Measurements from ENCODE around the gene TMPRSS7.
"Not testable (repeated sequence)": the region's sequence is repeated elsewhere in the genome, so short reads cannot be mapped to it uniquely, and the experiment has no call there.

TMPRSS7 gene

DNA sequence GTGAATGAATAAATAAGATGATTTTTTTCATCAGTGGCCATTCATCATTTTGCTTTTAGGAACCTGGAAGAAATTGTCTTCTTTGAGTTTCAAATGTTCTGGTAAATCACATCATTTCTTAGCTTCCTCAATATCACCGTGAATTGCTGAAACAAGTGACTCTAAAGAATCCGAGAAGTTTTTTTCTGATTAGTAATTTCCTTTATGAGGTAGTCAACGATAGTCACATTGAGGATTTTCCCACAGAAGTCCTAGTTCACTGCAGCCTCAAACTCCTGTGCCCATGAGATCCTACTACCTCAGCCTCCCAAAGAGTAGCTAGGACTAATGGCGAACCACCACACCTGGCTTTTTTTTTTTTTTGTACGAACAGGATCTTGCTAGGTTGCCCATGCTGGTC, 3.6 kb upstream of the TMPRSS7 start:
- no peak overlapping the region for H3K27ac ChIP-seq (replicated peaks; ENCODE audit: low read length)
- peaks cover 2 to 6% of the 10 kb centered on the region in 2 donors for H3K9me3 ChIP-seq (replicated peaks in 1 of 2; ENCODE audit: control insufficient read depth in 2 of 2, insufficient read depth in 1 of 2, low read depth in 1 of 2, low read length in 2 of 2)
- no peak overlapping the region for H4K8ac ChIP-seq (ENCODE audit: low read depth, low read length)
- H2BK5ac ChIP-seq (ENCODE audit: low read length) = no peak overlapping the region
- no peak overlapping the region for H3K9ac ChIP-seq (ENCODE audit: low read depth, low read length, poor library complexity)
- no CpG with 5 or more reads among the region's 5 CpGs for WGBS, 2 donors (ENCODE audit: extremely low coverage in 2 of 2, insufficient read length in 2 of 2, insufficient replicate concordance in 1 of 2)
- no peak overlapping the region for H3K18ac ChIP-seq (ENCODE audit: low read length)
- no peaks in the 10 kb centered on the region for H3K27me3 ChIP-seq (ENCODE audit: control insufficient read depth in 3 of 3, insufficient read depth in 3 of 3, low read depth in 1 of 3, low read length in 3 of 3)
- no peak overlapping the region for H3K4me2 ChIP-seq (ENCODE audit: insufficient read depth, low read length, poor library complexity, severe bottlenecking)
- H3K14ac ChIP-seq (ENCODE audit: low read length) = no peak overlapping the region
- H2AFZ ChIP-seq (ENCODE audit: low read length) = no peak overlapping the region
- peaks cover 0 to 7% of the 10 kb centered on the region in 2 donors for H3K4me1 ChIP-seq (ENCODE audit: control insufficient read depth in 2 of 2, insufficient read depth in 1 of 2, low read depth in 1 of 2, low read length in 2 of 2)
- no peaks in the 10 kb centered on the region for H3K79me1 ChIP-seq (ENCODE audit: low read depth, low read length)
- no peak for DNase-seq (ENCODE audit: low spot score)
- no peak overlapping the region for H2BK15ac ChIP-seq (ENCODE audit: low read length)
- H3K4ac ChIP-seq (ENCODE audit: low read length) = no peak overlapping the region
- no peak overlapping the region for H2BK12ac ChIP-seq (ENCODE audit: low read length)
- H4K91ac ChIP-seq (ENCODE audit: low read depth, low read length, poor library complexity) = no peak overlapping the region
- no peak overlapping the region for H2BK120ac ChIP-seq (ENCODE audit: low read depth, low read length)
- no peak overlapping the region for H3K4me3 ChIP-seq (ENCODE audit: low read length in 2 of 2)
- no peak overlapping the region for H2AK5ac ChIP-seq (ENCODE audit: low read depth, low read length)
- H3K23ac ChIP-seq (ENCODE audit: low read depth, low read length, poor library complexity) = no peak overlapping the region
- H3K36me3 ChIP-seq (replicated peaks in 1 of 2; ENCODE audit: control insufficient read depth in 2 of 2, insufficient read depth in 2 of 2, low read length in 2 of 2) = no peaks in the 10 kb centered on the region

GRCh38 chr3:112032098-112032731, 2.3 kb upstream of the TMPRSS7 start:
- Histone ChIP-seq H3K4me3 (ENCODE audit: low read length in 2 of 2) (no peak overlapping the region), H3K9ac (ENCODE audit: low read depth, low read length, poor library complexity) (no peak overlapping the region), H3K4ac (ENCODE audit: low read length) (no peak overlapping the region), H4K8ac (ENCODE audit: low read depth, low read length) (no peak overlapping the region), H3K4me2 (ENCODE audit: insufficient read depth, low read length, poor library complexity, severe bottlenecking) (no peak overlapping the region), H3K23ac (ENCODE audit: low read depth, low read length, poor library complexity) (no peak overlapping the region), H3K18ac (ENCODE audit: low read length) (no peak overlapping the region), H3K27ac (replicated peaks; ENCODE audit: low read length) (no peak overlapping the region), H3K79me1 (ENCODE audit: low read depth, low read length) (no peaks in the 10 kb centered on the region), H3K14ac (ENCODE audit: low read length) (no peak overlapping the region), H2AK5ac (ENCODE audit: low read depth, low read length) (no peak overlapping the region), H2BK12ac (ENCODE audit: low read length) (no peak overlapping the region), H2BK120ac (ENCODE audit: low read depth, low read length) (no peak overlapping the region), H2BK15ac (ENCODE audit: low read length) (no peak overlapping the region), H3K27me3 (ENCODE audit: control insufficient read depth in 3 of 3, insufficient read depth in 3 of 3, low read depth in 1 of 3, low read length in 3 of 3) (no peaks in the 10 kb centered on the region), H3K9me3 (replicated peaks in 1 of 2; ENCODE audit: control insufficient read depth in 2 of 2, insufficient read depth in 1 of 2, low read depth in 1 of 2, low read length in 2 of 2) (peaks cover 2 to 6% of the 10 kb centered on the region in 2 donors), H4K91ac (ENCODE audit: low read depth, low read length, poor library complexity) (no peak overlapping the region), H2AFZ (ENCODE audit: low read length) (peak overlapping the region; percentile 10), H3K4me1 (ENCODE audit: control insufficient read depth in 2 of 2, insufficient read depth in 1 of 2, low read depth in 1 of 2, low read length in 2 of 2) (peaks cover 0 to 7% of the 10 kb centered on the region in 2 donors), H3K36me3 (replicated peaks in 1 of 2; ENCODE audit: control insufficient read depth in 2 of 2, insufficient read depth in 2 of 2, low read length in 2 of 2) (no peaks in the 10 kb centered on the region), H2BK5ac (ENCODE audit: low read length) (no peak overlapping the region)
- DNase-seq (ENCODE audit: low spot score) = no peak
- WGBS, 2 donors (ENCODE audit: extremely low coverage in 2 of 2, insufficient read length in 2 of 2, insufficient replicate concordance in 1 of 2) = no CpG with 5 or more reads among the region's 5 CpGs

GRCh38 chr3:112035241-112035640, 705 bp downstream of the TMPRSS7 start:
- Histone ChIP-seq H3K9me3 (replicated peaks in 1 of 2; ENCODE audit: control insufficient read depth in 2 of 2, insufficient read depth in 1 of 2, low read depth in 1 of 2, low read length in 2 of 2) (peaks cover 2 to 8% of the 10 kb centered on the region in 2 donors), H2BK120ac (ENCODE audit: low read depth, low read length) (no peak overlapping the region), H3K4ac (ENCODE audit: low read length) (no peak overlapping the region), H2BK12ac (ENCODE audit: low read length) (no peak overlapping the region), H3K79me1 (ENCODE audit: low read depth, low read length) (no peaks in the 10 kb centered on the region), H3K27me3 (ENCODE audit: control insufficient read depth in 3 of 3, insufficient read depth in 3 of 3, low read depth in 1 of 3, low read length in 3 of 3) (no peaks in the 10 kb centered on the region), H4K91ac (ENCODE audit: low read depth, low read length, poor library complexity) (no peak overlapping the region), H3K14ac (ENCODE audit: low read length) (no peak overlapping the region), H3K36me3 (replicated peaks in 1 of 2; ENCODE audit: control insufficient read depth in 2 of 2, insufficient read depth in 2 of 2, low read length in 2 of 2) (no peaks in the 10 kb centered on the region), H2AK5ac (ENCODE audit: low read depth, low read length) (no peak overlapping the region), H3K4me3 (ENCODE audit: low read length in 2 of 2) (no peak overlapping the region), H3K4me1 (ENCODE audit: control insufficient read depth in 2 of 2, insufficient read depth in 1 of 2, low read depth in 1 of 2, low read length in 2 of 2) (peaks cover 0 to 20% of the 10 kb centered on the region in 2 donors), H3K9ac (ENCODE audit: low read depth, low read length, poor library complexity) (no peak overlapping the region), H2BK5ac (ENCODE audit: low read length) (no peak overlapping the region), H4K8ac (ENCODE audit: low read depth, low read length) (no peak overlapping the region), H3K4me2 (ENCODE audit: insufficient read depth, low read length, poor library complexity, severe bottlenecking) (no peak overlapping the region), H2BK15ac (ENCODE audit: low read length) (no peak overlapping the region), H3K27ac (replicated peaks; ENCODE audit: low read length) (no peak overlapping the region), H3K23ac (ENCODE audit: low read depth, low read length, poor library complexity) (no peak overlapping the region), H3K18ac (ENCODE audit: low read length) (no peak overlapping the region), H2AFZ (ENCODE audit: low read length) (no peak overlapping the region)
- no peak for DNase-seq (ENCODE audit: low spot score)
- WGBS, 2 donors (ENCODE audit: extremely low coverage in 2 of 2, insufficient read length in 2 of 2, insufficient replicate concordance in 1 of 2) = no CpG with 5 or more reads among the region's 3 CpGs

DNA sequence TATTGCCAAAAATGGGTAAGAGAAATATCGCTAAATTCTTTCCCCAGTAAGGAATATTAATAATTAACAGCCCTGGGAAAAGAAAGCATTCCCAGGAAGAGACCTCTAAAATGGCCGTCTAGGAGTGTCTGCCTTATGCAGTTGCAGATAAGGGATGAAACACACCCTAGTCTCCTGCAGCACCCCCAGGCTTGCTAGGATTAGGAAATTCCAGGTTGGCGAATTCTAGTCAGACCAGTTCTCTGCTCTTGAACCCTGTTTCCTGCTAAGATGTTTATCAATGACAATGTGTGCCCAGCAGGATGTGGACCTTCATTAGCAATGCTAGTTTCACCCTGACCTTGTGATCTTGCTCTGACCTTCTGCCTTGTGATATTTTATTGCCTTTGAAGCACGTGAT, 2.7 kb downstream of the TMPRSS7 start:
- not testable (repeated sequence) for DNase-seq (ENCODE audit: low spot score); H3K79me1 ChIP-seq (ENCODE audit: low read depth, low read length); H4K91ac ChIP-seq (ENCODE audit: low read depth, low read length, poor library complexity); H2BK120ac ChIP-seq (ENCODE audit: low read depth, low read length); H2BK12ac ChIP-seq (ENCODE audit: low read length); H3K4me3 ChIP-seq (ENCODE audit: low read length in 2 of 2); H3K36me3 ChIP-seq (replicated peaks in 1 of 2; ENCODE audit: control insufficient read depth in 2 of 2, insufficient read depth in 2 of 2, low read length in 2 of 2); H3K9me3 ChIP-seq (replicated peaks in 1 of 2; ENCODE audit: control insufficient read depth in 2 of 2, insufficient read depth in 1 of 2, low read depth in 1 of 2, low read length in 2 of 2); H4K8ac ChIP-seq (ENCODE audit: low read depth, low read length); H3K18ac ChIP-seq (ENCODE audit: low read length); H3K9ac ChIP-seq (ENCODE audit: low read depth, low read length, poor library complexity); H3K14ac ChIP-seq (ENCODE audit: low read length); H3K27ac ChIP-seq (replicated peaks; ENCODE audit: low read length); H2BK15ac ChIP-seq (ENCODE audit: low read length); H3K4ac ChIP-seq (ENCODE audit: low read length); H2AFZ ChIP-seq (ENCODE audit: low read length); H2AK5ac ChIP-seq (ENCODE audit: low read depth, low read length); H2BK5ac ChIP-seq (ENCODE audit: low read length); H3K23ac ChIP-seq (ENCODE audit: low read depth, low read length, poor library complexity); H3K27me3 ChIP-seq (ENCODE audit: control insufficient read depth in 3 of 3, insufficient read depth in 3 of 3, low read depth in 1 of 3, low read length in 3 of 3); H3K4me2 ChIP-seq (ENCODE audit: insufficient read depth, low read length, poor library complexity, severe bottlenecking)
- peaks cover 0 to 32% of the 10 kb centered on the region in 2 donors for H3K4me1 ChIP-seq (ENCODE audit: control insufficient read depth in 2 of 2, insufficient read depth in 1 of 2, low read depth in 1 of 2, low read length in 2 of 2)
- no CpG with 5 or more reads among the region's 4 CpGs for WGBS, 2 donors (ENCODE audit: extremely low coverage in 2 of 2, insufficient read length in 2 of 2, insufficient replicate concordance in 1 of 2)

All from neuronal stem cell (in vitro differentiated cells).